GM18858 (cell line): ENCODE data around the gene PARP11.

Source experiments
- ATAC-seq: cut with Tn5 transposase; IDR thresholded peaks from one replicate; pipeline ENCODE4 v1.9.1; 2021; ENCODE audit not compliant: unreplicated experiment

PARP11 gene

GRCh38 chr12:3827301-3828000, 45.7 kb downstream of the PARP11 start:
- ATAC-seq = no peak

- ATAC-seq = no peak
Observed at GRCh38 chr12:3821441-3821840, 51.8 kb downstream of the PARP11 start.

- no peak for ATAC-seq
Observed at GRCh38 chr12:3820122-3820521, 53.1 kb downstream of the PARP11 start.

- no peak for ATAC-seq
Observed at GRCh38 chr12:3816266-3816665, 56.9 kb downstream of the PARP11 start.

GRCh38 chr12:3815094-3815766, 58.0 kb downstream of the PARP11 start:
- no peak for ATAC-seq

GRCh38 chr12:3810540-3810939, 62.7 kb downstream of the PARP11 start:
- ATAC-seq = no peak

GRCh38 chr12:3810016-3810370, 63.2 kb downstream of the PARP11 start:
- ATAC-seq = no peak

- no peak for ATAC-seq
Observed at GRCh38 chr12:3809357-3810015, 63.7 kb downstream of the PARP11 start.

GRCh38 chr12:3805077-3805476, 68.1 kb downstream of the PARP11 start:
- no peak for ATAC-seq

- no peak for ATAC-seq
Observed at GRCh38 chr12:3803865-3804472, 69.2 kb downstream of the PARP11 start.

- no peak for ATAC-seq
Observed at GRCh38 chr12:3802721-3803120, 70.5 kb downstream of the PARP11 start.

- ATAC-seq = no peak
Observed at GRCh38 chr12:3797531-3798048, 75.6 kb downstream of the PARP11 start.

- ATAC-seq = no peak
Observed at GRCh38 chr12:3795492-3796133, 77.6 kb downstream of the PARP11 start.

- no peak for ATAC-seq
Observed at GRCh38 chr12:3795066-3795465, 78.1 kb downstream of the PARP11 start.

- ATAC-seq = no peak
Observed at GRCh38 chr12:3792623-3793288, 80.4 kb downstream of the PARP11 start.

- ATAC-seq = no peak
Observed at GRCh38 chr12:3791256-3791874, 81.8 kb downstream of the PARP11 start.

- no peak for ATAC-seq
Observed at GRCh38 chr12:3790642-3791041, 82.6 kb downstream of the PARP11 start.

GRCh38 chr12:3789838-3790237, 83.4 kb downstream of the PARP11 start:
- no peak for ATAC-seq

- ATAC-seq = no peak
Observed at GRCh38 chr12:3777206-3777809, 95.9 kb downstream of the PARP11 start.
